Kidney epithelial cell (primary cell): Measurements from ENCODE around the gene BBIP1. TPM values are rescaled to one million over a fixed set of nuclear protein-coding genes. Genes with fewer than 3 reads are reported as not detected.

ENCODE experiments used
- DNase-seq: peaks from one replicate; pipeline ENCODE4 v3.0.0-alpha.2; 2010; ENCODE audit warnings: low read depth
- H3K27me3 ChIP-seq: 2 replicates; pipeline ENCODE4 v1.6.0; 2011; ENCODE audit warnings: low read length; ENCODE audit not compliant: control insufficient read depth, insufficient read depth
- H3K36me3 ChIP-seq: 2 replicates; pipeline ENCODE4 v1.5.1; 2011; ENCODE audit warnings: low read length; ENCODE audit not compliant: control insufficient read depth, insufficient read depth
- H3K4me3 ChIP-seq: 2 replicates; pipeline ENCODE4 v1.5.1; 2011; ENCODE audit warnings: low read depth, mild to moderate bottlenecking, control low read depth, low read length
- total RNA-seq: library from RNA; depleted of rRNA; stranded (reverse); fragments of >200 nt; gene quantifications from 2 replicates; pipeline ENCODE4 v1.2.3, GENCODE V29; 2015
- TF ChIP-seq, protein P1 (sequence below): IDR thresholded peaks from 2 replicates; pipeline ENCODE4 v1.5.1; 2011; ENCODE audit warnings: mild to moderate bottlenecking, moderate library complexity, low read length, control low read depth, inconsistent platforms; ENCODE audit not compliant: insufficient read depth, poor library complexity, severe bottlenecking

Gene BBIP1
- total RNA-seq, 1 donor from 2014 or later = 24.7 TPM

DNA sequence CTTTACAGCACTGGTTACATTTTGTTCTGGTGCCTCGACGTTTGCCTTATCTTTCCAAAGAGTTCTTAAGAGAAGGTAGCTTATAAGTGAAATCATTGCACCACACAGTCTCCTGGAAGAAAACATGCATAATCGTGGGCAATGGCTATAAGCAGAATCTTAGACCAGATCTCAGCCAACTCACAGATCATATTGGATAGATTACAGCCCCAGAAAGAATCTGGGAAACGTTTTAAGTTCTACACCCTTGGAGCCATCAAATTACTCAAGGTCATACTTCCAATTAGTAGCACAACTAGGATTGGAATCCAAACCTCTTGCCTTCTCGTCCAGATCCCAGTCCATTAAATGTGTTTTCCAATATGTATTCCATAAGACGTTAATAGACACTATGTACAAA, 56.0 kb downstream of the BBIP1 start:
- no peak for DNase-seq
- H3K27me3 ChIP-seq = no peaks in the 10 kb centered on the region
- TF ChIP-seq, protein P1, sequence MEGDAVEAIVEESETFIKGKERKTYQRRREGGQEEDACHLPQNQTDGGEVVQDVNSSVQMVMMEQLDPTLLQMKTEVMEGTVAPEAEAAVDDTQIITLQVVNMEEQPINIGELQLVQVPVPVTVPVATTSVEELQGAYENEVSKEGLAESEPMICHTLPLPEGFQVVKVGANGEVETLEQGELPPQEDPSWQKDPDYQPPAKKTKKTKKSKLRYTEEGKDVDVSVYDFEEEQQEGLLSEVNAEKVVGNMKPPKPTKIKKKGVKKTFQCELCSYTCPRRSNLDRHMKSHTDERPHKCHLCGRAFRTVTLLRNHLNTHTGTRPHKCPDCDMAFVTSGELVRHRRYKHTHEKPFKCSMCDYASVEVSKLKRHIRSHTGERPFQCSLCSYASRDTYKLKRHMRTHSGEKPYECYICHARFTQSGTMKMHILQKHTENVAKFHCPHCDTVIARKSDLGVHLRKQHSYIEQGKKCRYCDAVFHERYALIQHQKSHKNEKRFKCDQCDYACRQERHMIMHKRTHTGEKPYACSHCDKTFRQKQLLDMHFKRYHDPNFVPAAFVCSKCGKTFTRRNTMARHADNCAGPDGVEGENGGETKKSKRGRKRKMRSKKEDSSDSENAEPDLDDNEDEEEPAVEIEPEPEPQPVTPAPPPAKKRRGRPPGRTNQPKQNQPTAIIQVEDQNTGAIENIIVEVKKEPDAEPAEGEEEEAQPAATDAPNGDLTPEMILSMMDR = no peak
- H3K36me3 ChIP-seq = no peaks in the 10 kb centered on the region
- no peak overlapping the region for H3K4me3 ChIP-seq

DNA sequence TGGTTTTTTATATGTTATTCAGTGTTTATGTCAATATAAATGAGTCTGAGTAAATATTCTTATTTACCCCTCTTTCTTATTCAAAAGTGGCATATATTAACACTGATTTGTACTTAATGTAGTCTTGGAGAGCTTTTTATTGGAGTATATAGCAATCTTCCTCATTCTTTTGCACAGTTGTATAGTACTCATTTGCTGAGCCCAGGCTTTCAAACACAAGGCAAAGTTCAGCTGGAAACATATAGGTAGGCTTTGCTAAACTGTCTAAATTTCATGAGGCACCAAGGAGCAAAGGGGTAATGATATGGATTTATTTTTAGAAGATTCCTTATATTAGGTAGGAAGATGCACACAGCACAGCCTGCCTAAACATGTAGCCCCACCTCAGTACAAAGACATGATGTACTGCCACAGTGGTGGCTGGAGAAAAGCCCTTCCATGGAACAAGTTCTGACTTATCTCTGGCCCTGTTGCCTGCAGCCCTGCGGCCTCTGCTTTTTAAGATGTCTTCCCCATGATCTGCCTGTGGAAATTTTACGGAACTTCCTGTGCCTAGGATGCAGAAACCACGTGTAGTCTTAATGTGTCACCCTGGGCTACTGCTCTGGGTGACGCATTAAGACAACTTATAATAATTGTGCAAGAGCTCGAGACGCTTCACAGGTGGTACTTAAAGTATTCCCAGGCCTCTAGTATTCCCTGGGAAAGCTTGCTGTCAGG, 56.9 kb downstream of the BBIP1 start:
- Histone ChIP-seq H3K36me3 (no peaks in the 10 kb centered on the region), H3K4me3 (no peak overlapping the region), H3K27me3 (no peaks in the 10 kb centered on the region)
- no peak for DNase-seq
- TF ChIP-seq, protein P1 = no peak

- no peaks in the 10 kb centered on the region for H3K27me3 ChIP-seq
- H3K4me3 ChIP-seq = no peak overlapping the region
- TF ChIP-seq, protein P1 = no peak
- DNase-seq = no peak
- no peaks in the 10 kb centered on the region for H3K36me3 ChIP-seq
These were observed 57.5 kb downstream of the BBIP1 start for GRCh38 chr10:110861476-110861875.

DNA sequence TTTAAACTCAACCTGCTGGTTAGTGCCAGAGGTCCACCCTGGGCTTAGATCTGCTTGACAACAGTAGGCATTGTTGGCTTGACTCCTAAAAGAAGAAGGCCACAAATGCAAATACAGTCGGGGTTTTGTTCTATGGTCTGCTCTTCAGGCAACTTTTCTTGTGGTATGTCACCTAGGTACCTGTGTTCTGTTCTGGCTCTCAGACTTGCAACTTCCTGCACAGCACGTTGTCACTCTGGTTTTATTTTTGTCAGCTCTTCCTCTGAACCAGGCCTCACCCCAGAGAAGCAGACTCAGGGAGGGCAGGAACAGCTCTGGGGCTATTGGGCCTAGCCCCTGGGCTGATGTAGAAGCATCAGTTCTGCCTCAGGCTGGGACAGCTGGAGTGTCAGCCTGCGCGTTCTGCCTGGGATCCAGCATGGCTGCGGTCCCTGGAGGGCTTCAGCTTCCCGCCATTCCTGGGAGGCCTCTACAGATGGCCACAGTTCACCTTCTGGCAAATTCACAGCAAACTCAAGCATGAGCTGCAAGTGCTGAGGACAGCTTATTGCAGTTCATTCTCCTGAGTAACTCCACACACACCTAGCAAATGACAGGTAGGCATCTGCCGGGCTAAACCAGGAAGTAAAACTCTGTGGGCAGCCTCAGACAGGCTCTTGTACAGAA, 58.3 kb downstream of the BBIP1 start:
- Histone ChIP-seq H3K27me3 (no peaks in the 10 kb centered on the region), H3K4me3 (no peak overlapping the region), H3K36me3 (no peaks in the 10 kb centered on the region)
- TF ChIP-seq, protein P1 = no peak
- no peak for DNase-seq

DNA sequence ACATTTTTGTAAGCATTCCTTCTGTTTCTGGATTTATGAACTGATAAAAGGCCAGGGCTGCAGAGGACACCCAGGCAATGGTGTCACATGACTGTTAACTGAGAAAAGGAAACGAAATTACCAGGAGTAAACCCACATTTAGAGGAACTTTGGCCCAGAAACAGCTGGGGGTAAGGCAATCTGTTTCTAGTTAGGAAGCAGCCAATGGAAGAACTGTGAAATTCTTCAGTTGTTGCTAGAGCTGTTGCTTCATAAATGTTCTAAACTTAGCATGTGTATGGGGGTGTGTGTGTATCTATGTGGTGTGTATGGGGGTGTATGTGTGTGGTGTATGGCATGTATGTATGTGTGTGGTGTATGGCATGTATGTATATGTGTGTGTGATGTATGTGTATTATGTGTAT, 59.0 kb downstream of the BBIP1 start:
- DNase-seq = no peak
- TF ChIP-seq, protein P1 = no peak
- no peak overlapping the region for H3K4me3 ChIP-seq

More for the DNA sequence above, 59.0 kb downstream of the BBIP1 start:
- Histone ChIP-seq H3K27me3 (no peaks in the 10 kb centered on the region), H3K36me3 (no peaks in the 10 kb centered on the region)
